Aorta (tissue), 5 donors: ENCODE data around the gene TIGD7. TPM values are rescaled to one million over a fixed set of nuclear protein-coding genes. Genes with fewer than 3 reads are reported as not detected.

Experiments used
- ATAC-seq: fragments of 200-7000 bp; cut with Tn5 transposase; one replicate; pipeline ENCODE4 v1.9.1; 2022; ENCODE audit warnings: moderate library complexity; ENCODE audit not compliant: low FRiP score
- DNase-seq, 2 donors: peaks; one replicate each; pipeline ENCODE4 v3.0.0-alpha.2; 2020
- H3K27ac ChIP-seq, 2 donors: one replicate each; pipeline ENCODE4 v1.5.1; 2013; ENCODE audit warnings: low read length in 2 of 2, mild to moderate bottlenecking in 2 of 2, moderate library complexity in 2 of 2, control low read depth in 1 of 2, inconsistent platforms in 1 of 2, low read depth in 1 of 2
- H3K27me3 ChIP-seq, 2 donors: one replicate each; pipeline ENCODE4 v1.6.1; 2013; ENCODE audit warnings: control low read depth in 1 of 2, low read length in 1 of 2, mild to moderate bottlenecking in 1 of 2, moderate library complexity in 1 of 2; ENCODE audit not compliant: insufficient read depth in 2 of 2, control insufficient read depth in 1 of 2
- H3K36me3 ChIP-seq, 2 donors: one replicate each; pipeline ENCODE4 v1.6.1; 2013; ENCODE audit warnings: control low read depth in 1 of 2, low read length in 1 of 2, mild to moderate bottlenecking in 1 of 2; ENCODE audit not compliant: insufficient read depth in 2 of 2, control insufficient read depth in 1 of 2
- H3K4me1 ChIP-seq, 2 donors: one replicate each; pipeline ENCODE4 v1.6.1; 2013; ENCODE audit warnings: low read length in 2 of 2, control low read depth in 1 of 2, mild to moderate bottlenecking in 1 of 2, moderate library complexity in 1 of 2; ENCODE audit not compliant: insufficient read depth in 2 of 2, control insufficient read depth in 1 of 2
- H3K4me3 ChIP-seq, 2 donors: one replicate each; pipeline ENCODE4 v1.5.1; 2013; ENCODE audit warnings: low read length in 2 of 2, control low read depth in 1 of 2, mild to moderate bottlenecking in 1 of 2
- H3K9me3 ChIP-seq: one replicate; pipeline ENCODE4 v1.6.1; 2013; ENCODE audit warnings: mild to moderate bottlenecking, low read length; ENCODE audit not compliant: control insufficient read depth
- WGBS, 2 donors: extraction: QIAGEN DNeasy Blood & Tissue Kit; methylation state at CpG; one replicate each; pipeline ENCODE4 v1.1.7; 2013; 5-methylcytosine and 5-hydroxymethylcytosine counted together
- intact Hi-C, 2 donors: fragments of 100-400 bp; cut with DNase I; formaldehyde crosslinking; loops; one replicate each; pipeline versions ENCODE4 v1.14.2 to v1.15.0; 2022
- polyA plus RNA-seq, 2 donors: library from polyadenylated mRNA; stranded (reverse); fragments of 200-250 nt; gene quantifications; one replicate each; pipeline ENCODE4 v1.2.3, GENCODE V29; 2013
- total RNA-seq, 2 donors: library from RNA; stranded (reverse); fragmentation: NEBNext Ultra II Directional; extraction: Animal tissue kit (Norgen Biotek cat#: 25700); gene quantifications; one replicate each; pipeline ENCODE4 v1.2.1, GENCODE V29; 2021
- donor health status: healthy with polysubstance abuse.
- donor health status: Bipolar disorder and iron deficiency.
- donor health status: DM: no; HTN: no; CAD: no.
- donor health status: DM: no; HTN: no; CAD: no.
- donor health status: DM: yes; HTN: yes; CAD: no.

The TIGD7 gene
- total and polyA plus RNA-seq, 4 donors: 2.6 to 9.8 (median 6.8) TPM

- WGBS, 2 donors: 71 to 75% methylated on average over 9 of the region's 9 CpGs
- Histone ChIP-seq H3K36me3 (no peaks in the 10 kb centered on the region), H3K27me3 (no peaks in the 10 kb centered on the region), H3K9me3 (no peaks in the 10 kb centered on the region), H3K4me3 (no peak overlapping the region), H3K4me1 (no peaks in the 10 kb centered on the region), H3K27ac (no peak overlapping the region)
- intact Hi-C loops: no loop called here
- no peak for DNase-seq
- ATAC-seq: no peak
These were observed 48.3 kb downstream of the TIGD7 start for GRCh38 chr16:3256866-3257465.

- H3K9me3 ChIP-seq: no peaks in the 10 kb centered on the region
- peak; percentile 37 for ATAC-seq
- no peak for DNase-seq
- WGBS, 2 donors: 81 to 82% methylated on average over 14 of the region's 14 CpGs
- H3K27me3 ChIP-seq: no peaks in the 10 kb centered on the region
- no peaks in the 10 kb centered on the region for H3K4me1 ChIP-seq
- no peak within 1 kb of the TSS for H3K4me3 ChIP-seq
- no peak within 1 kb of the TSS for H3K27ac ChIP-seq
- intact Hi-C loops: no loop called here
- no peaks in the 10 kb centered on the region for H3K36me3 ChIP-seq
These were observed 48.9 kb downstream of the TIGD7 start, which contains the start of gene MEFV for GRCh38 chr16:3256146-3256865. Gene MEFV, minus strand, starts transcription at chr16:3256633. Its CDS starts 46 bp downstream, at chr16:3256587.

DNA sequence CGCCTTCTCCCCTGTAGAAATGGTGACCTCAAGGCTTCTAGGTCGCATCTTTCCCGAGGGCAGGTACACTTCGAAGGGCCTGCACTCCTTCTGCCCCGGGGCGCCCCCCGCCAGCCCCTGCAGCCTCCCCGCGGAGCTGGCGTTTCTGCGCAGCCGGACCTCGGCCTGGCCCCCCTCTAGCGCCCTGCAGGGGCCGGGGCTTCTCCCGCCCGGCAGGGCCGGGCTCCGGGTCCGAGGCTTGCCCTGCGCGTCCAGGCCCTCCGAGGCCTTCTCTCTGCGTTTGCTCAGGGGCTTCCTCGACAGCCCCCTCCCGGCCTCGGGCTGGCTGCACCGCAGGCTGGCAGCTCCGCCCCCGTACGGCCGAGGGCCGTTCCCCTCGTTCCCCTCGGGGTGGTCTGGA, 50.9 kb downstream of the TIGD7 start:
- H3K27me3 ChIP-seq: no peaks in the 10 kb centered on the region
- H3K27ac ChIP-seq: no peak overlapping the region
- DNase-seq (no peak), ATAC-seq (no peak)
- no peaks in the 10 kb centered on the region for H3K4me1 ChIP-seq
- no peak overlapping the region for H3K4me3 ChIP-seq
- H3K9me3 ChIP-seq: no peaks in the 10 kb centered on the region
- intact Hi-C loops: no loop called here
- H3K36me3 ChIP-seq: no peaks in the 10 kb centered on the region
- 35 to 48% methylated on average over 35 of the region's 35 CpGs for WGBS, 2 donors

DNA sequence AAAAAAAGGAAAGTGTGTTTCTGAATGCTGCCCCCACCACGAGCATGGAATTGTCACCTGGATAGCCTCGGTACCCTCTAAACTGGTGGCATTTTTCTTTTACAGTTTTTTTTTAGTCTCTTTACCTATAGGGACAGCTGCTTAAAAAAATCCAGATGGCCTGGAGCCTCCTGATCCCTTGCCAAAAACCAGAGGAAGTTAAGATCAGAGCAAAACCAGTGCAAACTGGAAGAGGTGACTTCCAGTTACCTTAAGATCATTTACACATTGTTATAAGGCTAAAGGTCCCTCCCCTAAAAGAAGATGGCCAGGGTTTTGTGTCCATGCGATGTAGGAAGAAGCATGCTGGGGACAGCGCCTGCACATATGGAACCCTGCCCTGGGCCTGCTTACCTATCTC, 52.3 kb downstream of the TIGD7 start:
- H3K4me3 ChIP-seq: no peak overlapping the region
- ATAC-seq (no peak), DNase-seq (no peak)
- WGBS, 2 donors: 83 to 84% methylated on average over 4 of the region's 4 CpGs
- H3K9me3 ChIP-seq: no peaks in the 10 kb centered on the region
- no peaks in the 10 kb centered on the region for H3K36me3 ChIP-seq
- H3K4me1 ChIP-seq: no peaks in the 10 kb centered on the region
- intact Hi-C loops: no loop called here
- H3K27me3 ChIP-seq: no peaks in the 10 kb centered on the region
- H3K27ac ChIP-seq: no peak overlapping the region

DNA sequence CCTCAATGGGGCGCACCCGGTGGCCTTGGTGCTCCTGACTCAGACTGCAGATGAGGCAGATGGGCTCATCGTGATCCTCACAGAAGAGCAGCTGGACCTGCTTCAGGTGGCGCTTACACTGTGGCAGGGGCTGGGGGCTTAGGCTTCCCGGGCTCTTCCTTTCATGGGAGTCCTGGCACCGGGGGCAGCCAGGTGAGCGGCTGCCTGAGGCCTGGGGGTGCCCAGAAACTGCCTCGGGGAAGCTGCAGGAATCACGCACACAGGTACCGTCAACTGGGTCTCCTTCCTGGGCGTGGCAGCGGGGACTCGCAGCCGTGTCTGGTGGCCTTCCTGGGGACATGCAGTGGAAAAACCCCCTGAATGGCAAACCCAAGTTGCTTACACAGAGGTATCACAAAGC, 55.8 kb downstream of the TIGD7 start:
- intact Hi-C loops: no loop called here
- Histone ChIP-seq H3K27ac (no peak overlapping the region), H3K4me1 (no peaks in the 10 kb centered on the region), H3K4me3 (no peak overlapping the region), H3K9me3 (no peaks in the 10 kb centered on the region), H3K36me3 (no peaks in the 10 kb centered on the region), H3K27me3 (no peaks in the 10 kb centered on the region)
- 79 to 84% methylated on average over 14 of the region's 14 CpGs for WGBS, 2 donors
- ATAC-seq (no peak), DNase-seq (no peak)

GRCh38 chr16:3249020-3249419, 56.2 kb downstream of the TIGD7 start:
- H3K27me3 ChIP-seq: no peaks in the 10 kb centered on the region
- intact Hi-C loops: no loop called here
- 67 to 71% methylated on average over 1 of the region's 1 CpG for WGBS, 2 donors
- no peaks in the 10 kb centered on the region for H3K4me1 ChIP-seq
- H3K4me3 ChIP-seq: no peak overlapping the region
- ATAC-seq (no peak), DNase-seq (no peak)
- no peaks in the 10 kb centered on the region for H3K9me3 ChIP-seq
- H3K36me3 ChIP-seq: no peaks in the 10 kb centered on the region
- no peak overlapping the region for H3K27ac ChIP-seq

Other genes starting within 250 kb of the TIGD7 start
- gene IL32, start 239.8 kb downstream of the TIGD7 start, total RNA-seq: 10 to 100 TPM; 30.2 to 71.6 TPM
- 100 to 1,000 TPM in 1 of 2 donors, 10 to 100 TPM in 1; 18.2 to 137 TPM for gene IL32, start 239.8 kb downstream of the TIGD7 start, polyA plus RNA-seq
- not detected for gene ZSCAN10, start 206.1 kb downstream of the TIGD7 start, total RNA-seq
- not detected for gene ZSCAN10, start 206.1 kb downstream of the TIGD7 start, polyA plus RNA-seq
- gene ZNF205, start 192.8 kb downstream of the TIGD7 start, total RNA-seq: 10 to 100 TPM in 1 of 2 donors, 1 to 10 TPM in 1; 7.1 to 10.0 TPM
- 10 to 100 TPM in 1 of 2 donors, 1 to 10 TPM in 1; 8.9 to 36.6 TPM for gene ZNF205, start 192.8 kb downstream of the TIGD7 start, polyA plus RNA-seq
- gene ZNF213, start 170.4 kb downstream of the TIGD7 start, total RNA-seq: 1 to 10 TPM; 8.0 to 8.6 TPM
- gene ZNF213, start 170.4 kb downstream of the TIGD7 start, polyA plus RNA-seq: 1 to 10 TPM; 2.3 to 5.6 TPM
- gene OR1F1, start 117.2 kb downstream of the TIGD7 start, total RNA-seq: not detected
- gene OR1F1, start 117.2 kb downstream of the TIGD7 start, polyA plus RNA-seq: not detected
- gene ZNF200, start 70.3 kb downstream of the TIGD7 start, total RNA-seq: 1 to 10 TPM; 7.4 to 8.1 TPM
- gene ZNF200, start 70.3 kb downstream of the TIGD7 start, polyA plus RNA-seq: 1 to 10 TPM; 4.0 to 4.5 TPM
- gene MEFV, start 48.8 kb downstream of the TIGD7 start, total RNA-seq: 1 to 10 TPM; 2.9 to 4.5 TPM
- gene MEFV, start 48.8 kb downstream of the TIGD7 start, polyA plus RNA-seq: 1 to 10 TPM in 1 of 2 donors, under 1 TPM in 1; 0.20 to 1.6 TPM
- gene ZNF263, start 21.9 kb downstream of the TIGD7 start, total RNA-seq: 10 to 100 TPM; 26.2 to 27.4 TPM
- 10 to 100 TPM in 1 of 2 donors, 1 to 10 TPM in 1; 8.3 to 17.2 TPM for gene ZNF263, start 21.9 kb downstream of the TIGD7 start, polyA plus RNA-seq
- gene ZNF75A, start 67 bp upstream of the TIGD7 start, total RNA-seq: 10 to 100 TPM; 26.9 to 28.1 TPM
- 10 to 100 TPM in 1 of 2 donors, 1 to 10 TPM in 1; 6.1 to 17.3 TPM for gene ZNF75A, start 67 bp upstream of the TIGD7 start, polyA plus RNA-seq
- gene OR2C1, start 50.5 kb upstream of the TIGD7 start, total RNA-seq: not detected
- gene OR2C1, start 50.5 kb upstream of the TIGD7 start, polyA plus RNA-seq: not detected
- 10 to 100 TPM; 11.4 to 14.1 TPM for gene ZSCAN32, start 95.6 kb upstream of the TIGD7 start, total RNA-seq
- 1 to 10 TPM; 9.1 to 10.0 TPM for gene ZSCAN32, start 95.6 kb upstream of the TIGD7 start, polyA plus RNA-seq
- gene ZNF174, start 95.8 kb upstream of the TIGD7 start, total RNA-seq: 10 to 100 TPM in 1 of 2 donors, 1 to 10 TPM in 1; 8.2 to 10.9 TPM
- 1 to 10 TPM; 2.3 to 7.7 TPM for gene ZNF174, start 95.8 kb upstream of the TIGD7 start, polyA plus RNA-seq
- gene ZNF597, start 138.1 kb upstream of the TIGD7 start, total RNA-seq: 1 to 10 TPM; 2.9 to 3.2 TPM
- gene ZNF597, start 138.1 kb upstream of the TIGD7 start, polyA plus RNA-seq: 1 to 10 TPM in 1 of 2 donors, under 1 TPM in 1; 0.25 to 1.1 TPM
- 10 to 100 TPM; 32.4 to 47.5 TPM for gene NAA60, start 138.2 kb upstream of the TIGD7 start, total RNA-seq
- 10 to 100 TPM; 20.2 to 39.0 TPM for gene NAA60, start 138.2 kb upstream of the TIGD7 start, polyA plus RNA-seq
- not detected for gene C16orf90, start 190.1 kb upstream of the TIGD7 start, total RNA-seq
- not detected for gene C16orf90, start 190.1 kb upstream of the TIGD7 start, polyA plus RNA-seq
- 10 to 100 TPM; 15.3 to 23.7 TPM for gene CLUAP1, start 195.6 kb upstream of the TIGD7 start, total RNA-seq
- 10 to 100 TPM; 12.3 to 22.2 TPM for gene CLUAP1, start 195.6 kb upstream of the TIGD7 start, polyA plus RNA-seq